Body of pancreas (tissue), 4 donors: ENCODE data around the gene COPB2. TPM values are rescaled to one million over a fixed set of nuclear protein-coding genes. Genes with fewer than 3 reads are reported as not detected.

Experiments used
- ATAC-seq: fragments of 150-250 bp; one replicate; pipeline ENCODE4 v1.9.1; 2016
- DNase-seq, 4 donors: peaks; one replicate each; pipeline ENCODE4 v3.0.0-alpha.2; 2019
- H3K27ac ChIP-seq, 4 donors: fragments of 200-600 bp; sonication (generic); 1 replicate in 3 of 4; 2 replicates in 1 of 4; pipeline versions ENCODE4 v1.5.1 to v1.6.1; 2016 to 2019; ENCODE audit warnings: mild to moderate bottlenecking in 1 of 4, mixed read lengths in 1 of 4, moderate library complexity in 1 of 4
- H3K27me3 ChIP-seq, 2 donors: fragments of 200-600 bp; sonication (generic); one replicate each; pipeline ENCODE4 v1.6.0; 2016; ENCODE audit warnings: mild to moderate bottlenecking in 1 of 2
- H3K36me3 ChIP-seq, 2 donors: fragments of 200-600 bp; sonication (generic); replicated peaks in 1 of 2; 2 replicates each; pipeline ENCODE4 v1.5.1; 2016; ENCODE audit warnings: low read depth in 2 of 2; ENCODE audit not compliant: insufficient read depth in 1 of 2
- H3K4me1 ChIP-seq: fragments of 200-600 bp; sonication (generic); one replicate; pipeline ENCODE4 v1.6.0; 2016
- H3K4me3 ChIP-seq, 2 donors: fragments of 200-600 bp; sonication (generic); 1 replicate in 1 of 2; 2 replicates in 1 of 2; pipeline ENCODE4 v1.5.1; 2016 to 2019
- H3K9me3 ChIP-seq, 3 donors: fragments of 200-600 bp; sonication (generic); 1 replicate in 2 of 3; 2 replicates in 1 of 3; pipeline ENCODE4 v1.5.1; 2016
- CTCF ChIP-seq, 7 experiments: fragments of 450-650 bp in 4 of 7; fragments of 200-600 bp in 3 of 7; sonication (generic) in 3 of 7; IDR thresholded peaks; one replicate each; pipeline ENCODE4 v1.5.1; 2016 to 2019; ENCODE audit warnings: antibody characterized with exemption in 7 of 7
- POLR2A ChIP-seq, 3 donors: fragments of 450-650 bp; IDR thresholded peaks; one replicate each; pipeline ENCODE4 v1.6.1; 2016; ENCODE audit warnings: antibody characterized with exemption in 3 of 3, mild to moderate bottlenecking in 2 of 3
- WGBS, 2 donors: methylation state at CpG; one replicate each; pipeline ENCODE4 v1.1.5; 2017; 5-methylcytosine and 5-hydroxymethylcytosine counted together
- intact Hi-C: fragments of 100-400 bp; cut with DNase I; formaldehyde crosslinking; loops from one replicate; pipeline ENCODE4 v1.15.1; 2023
- total RNA-seq, 2 donors: library from RNA; depleted of rRNA; stranded (reverse); fragments of >200 nt; gene quantifications; one replicate each; pipeline ENCODE4 v1.1.0, GENCODE V29; 2016

Gene COPB2
- total RNA-seq, 2 donors from 2014 or later = 65.6 to 73.2 TPM

GRCh38 chr3:139430493-139430892 is 41.0 kb upstream of the COPB2 start:
- DNase-seq = no peak
- no peaks in the 10 kb centered on the region for H3K9me3 ChIP-seq
- H3K27ac ChIP-seq = no peak overlapping the region
- H3K36me3 ChIP-seq = no peaks in the 10 kb centered on the region
- H3K27me3 ChIP-seq = no peaks in the 10 kb centered on the region
- no peak overlapping the region for H3K4me3 ChIP-seq
- peaks cover 13% of the 10 kb centered on the region for H3K4me1 ChIP-seq
- TF ChIP-seq POLR2A (IDR thresholded peaks at IDR 0.05) (no peak), CTCF (IDR thresholded peaks at IDR 0.05) (no peak)
- intact Hi-C loops = no loop called here
- no peak for ATAC-seq

- WGBS, 2 donors = 39 to 46% methylated on average over 7 of the region's 7 CpGs
- no peaks in the 10 kb centered on the region for H3K27me3 ChIP-seq
- DNase-seq (peak in 1 of 4 donors; percentile 65), ATAC-seq (peak; percentile 78)
- no peak overlapping the region for H3K27ac ChIP-seq
- intact Hi-C loops = no loop called here
- peak; percentile 55 to 97 (median 93) for TF ChIP-seq CTCF (IDR thresholded peaks at IDR 0.05)
- TF ChIP-seq POLR2A (IDR thresholded peaks at IDR 0.05) = no peak
- H3K36me3 ChIP-seq = no peaks in the 10 kb centered on the region
- peaks cover 25% of the 10 kb centered on the region for H3K4me1 ChIP-seq
- no peak overlapping the region for H3K4me3 ChIP-seq
- no peaks in the 10 kb centered on the region for H3K9me3 ChIP-seq
These were observed 38.0 kb upstream of the COPB2 start for GRCh38 chr3:139427283-139428060.

- no peak overlapping the region for H3K4me3 ChIP-seq
- 34 to 46% methylated on average over 5 of the region's 5 CpGs for WGBS, 2 donors
- no peaks in the 10 kb centered on the region for H3K36me3 ChIP-seq
- DNase-seq (peak in 1 of 4 donors; percentile 31), ATAC-seq (peak; percentile 75)
- H3K9me3 ChIP-seq = no peaks in the 10 kb centered on the region
- peak overlapping the region; percentile 43 to 76 (median 52) for H3K27ac ChIP-seq
- H3K4me1 ChIP-seq = peaks cover 35% of the 10 kb centered on the region
- H3K27me3 ChIP-seq = no peaks in the 10 kb centered on the region
- TF ChIP-seq CTCF (IDR thresholded peaks at IDR 0.05) = no peak
- peak in 1 of 3 donors; percentile 21 for TF ChIP-seq POLR2A (IDR thresholded peaks at IDR 0.05)
- intact Hi-C loops = no loop called here
These were observed 36.4 kb upstream of the COPB2 start for GRCh38 chr3:139425745-139426400.

GRCh38 chr3:139423232-139423631 is 33.8 kb upstream of the COPB2 start:
- Histone ChIP-seq H3K36me3 (no peaks in the 10 kb centered on the region), H3K4me1 (peaks cover 39% of the 10 kb centered on the region), H3K27me3 (no peaks in the 10 kb centered on the region), H3K9me3 (no peaks in the 10 kb centered on the region), H3K27ac (no peak overlapping the region), H3K4me3 (no peak overlapping the region)
- DNase-seq = no peak
- no peak for ATAC-seq
- no peak for TF ChIP-seq POLR2A (IDR thresholded peaks at IDR 0.05)
- no peak for TF ChIP-seq CTCF (IDR thresholded peaks at IDR 0.05)
- intact Hi-C loops = no loop called here
- 54 to 59% methylated on average over 2 of the region's 2 CpGs for WGBS, 2 donors
